Activated naive CD4-positive, alpha-beta T cell treated with anti-CD3 and anti-CD28 coated beads, Interleukin-2, amount 50 U/mL, for 24 hours (primary cell): Measurements from ENCODE around the gene MON1A.
"Not testable (repeated sequence)": the region's sequence is repeated elsewhere in the genome, so short reads cannot be mapped to it uniquely, and the experiment has no call there.

Experiments used
- H3K27ac Mint-ChIP-seq: one replicate; pipeline ENCODE4 v1.8.0; 2021; ENCODE audit warnings: mild to moderate bottlenecking, mixed read lengths
- H3K27me3 Mint-ChIP-seq: one replicate; pipeline ENCODE4 v1.8.0; 2021; ENCODE audit warnings: mixed read lengths
- H3K36me3 Mint-ChIP-seq: one replicate; pipeline ENCODE4 v1.8.0; 2021; ENCODE audit warnings: mixed read lengths
- H3K4me1 Mint-ChIP-seq: one replicate; pipeline ENCODE4 v1.8.0; 2021; ENCODE audit warnings: mixed read lengths
- H3K4me3 Mint-ChIP-seq: one replicate; pipeline ENCODE4 v1.8.0; 2021; ENCODE audit warnings: mild to moderate bottlenecking, mixed read lengths
- H3K9me3 Mint-ChIP-seq: one replicate; pipeline ENCODE4 v1.8.0; 2021; ENCODE audit warnings: mixed read lengths

Gene MON1A

DNA sequence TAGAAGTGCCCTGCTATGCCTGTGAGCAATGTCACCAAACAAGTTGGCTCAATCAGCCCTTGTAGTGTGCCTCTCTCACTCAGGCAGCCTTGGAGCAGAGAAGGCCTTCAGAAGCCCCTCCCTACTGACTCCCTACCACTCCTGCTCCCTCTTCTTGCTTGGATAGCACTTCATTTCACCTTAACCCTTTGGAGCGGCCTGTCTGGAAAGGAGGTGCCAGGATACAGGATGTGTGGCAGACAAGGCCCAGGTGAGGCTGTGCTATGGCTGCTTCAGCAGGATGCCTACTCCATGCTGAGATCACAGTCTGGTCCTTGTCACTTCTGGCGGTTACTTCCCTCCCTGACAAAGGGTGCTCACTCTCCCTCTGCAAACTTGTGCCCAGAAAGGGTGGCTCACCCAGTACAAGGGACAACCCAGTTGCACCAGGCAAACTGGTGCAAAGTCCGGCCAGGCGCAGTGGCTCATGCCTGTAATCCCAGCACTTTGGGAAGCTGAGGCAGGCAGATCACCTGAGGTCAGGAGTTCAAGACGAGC, 1.1 kb downstream of the MON1A start:
- Mint-ChIP-seq H3K27me3 (no peaks in the 10 kb centered on the region), H3K4me1 (peaks cover 29% of the 10 kb centered on the region), H3K9me3 (no peaks in the 10 kb centered on the region), H3K4me3 (peak overlapping the region; percentile 88), H3K36me3 (peaks cover 2% of the 10 kb centered on the region), H3K27ac (peak overlapping the region; percentile 35)

DNA sequence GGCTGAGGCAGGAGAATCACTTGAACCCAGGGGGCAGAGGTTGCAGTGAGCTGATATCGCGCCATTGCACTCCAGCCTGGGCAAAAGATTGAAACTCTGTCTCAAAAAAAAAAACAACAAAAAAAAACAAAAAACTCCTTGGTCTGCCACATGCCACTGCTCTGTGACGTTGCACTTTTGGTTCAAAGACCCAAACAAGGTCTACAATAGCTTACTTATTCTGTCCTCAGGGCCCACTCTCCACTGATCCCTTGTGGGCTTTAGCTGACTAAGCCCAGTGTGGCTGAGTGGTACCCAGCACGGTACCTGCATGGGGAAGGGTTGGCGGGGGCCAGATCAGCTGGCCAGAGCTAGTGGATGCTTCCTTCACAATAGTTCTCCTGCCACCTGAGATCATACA, 1.8 kb downstream of the MON1A start:
- H3K27ac Mint-ChIP-seq: no peak overlapping the region
- no peak overlapping the region for H3K4me3 Mint-ChIP-seq

DNA sequence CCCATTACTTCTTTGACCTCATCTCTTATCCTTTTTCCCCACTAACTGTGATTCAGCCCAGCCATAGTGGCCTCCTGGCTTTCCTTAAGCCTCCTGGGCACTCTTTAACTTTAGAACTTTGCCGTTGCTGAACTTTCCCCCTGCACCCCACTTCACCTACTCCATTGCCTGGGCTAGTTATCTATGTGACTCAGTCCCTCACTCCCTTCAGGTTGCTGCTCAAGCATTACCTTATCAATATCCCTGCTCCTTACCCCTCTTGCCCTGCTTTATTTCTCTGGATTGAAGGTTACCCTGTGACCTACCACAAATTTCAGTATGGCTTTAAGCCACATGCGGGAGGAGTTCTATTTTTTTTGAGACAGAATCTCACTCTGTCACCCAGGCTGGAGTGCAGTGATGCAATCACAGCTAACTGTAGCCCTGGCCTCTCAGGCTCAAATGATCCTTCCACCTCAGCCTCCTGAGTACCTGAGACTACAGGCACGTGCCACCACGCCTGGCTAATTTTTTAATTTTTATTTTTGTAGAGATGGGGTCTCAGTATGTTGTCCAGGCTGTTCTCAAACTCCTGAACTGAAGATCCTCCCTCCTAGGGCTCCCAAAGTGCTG, 3.4 kb downstream of the MON1A start:
- H3K9me3 Mint-ChIP-seq: no peaks in the 10 kb centered on the region
- peaks cover 27% of the 10 kb centered on the region for H3K4me1 Mint-ChIP-seq
- H3K27ac Mint-ChIP-seq: no peak overlapping the region
- H3K36me3 Mint-ChIP-seq: peaks cover 2% of the 10 kb centered on the region
- no peaks in the 10 kb centered on the region for H3K27me3 Mint-ChIP-seq
- H3K4me3 Mint-ChIP-seq: no peak overlapping the region

More for the DNA sequence above, 1.8 kb downstream of the MON1A start:
- Mint-ChIP-seq H3K4me1 (peaks cover 29% of the 10 kb centered on the region), H3K36me3 (peaks cover 2% of the 10 kb centered on the region), H3K27me3 (no peaks in the 10 kb centered on the region), H3K9me3 (no peaks in the 10 kb centered on the region)

DNA sequence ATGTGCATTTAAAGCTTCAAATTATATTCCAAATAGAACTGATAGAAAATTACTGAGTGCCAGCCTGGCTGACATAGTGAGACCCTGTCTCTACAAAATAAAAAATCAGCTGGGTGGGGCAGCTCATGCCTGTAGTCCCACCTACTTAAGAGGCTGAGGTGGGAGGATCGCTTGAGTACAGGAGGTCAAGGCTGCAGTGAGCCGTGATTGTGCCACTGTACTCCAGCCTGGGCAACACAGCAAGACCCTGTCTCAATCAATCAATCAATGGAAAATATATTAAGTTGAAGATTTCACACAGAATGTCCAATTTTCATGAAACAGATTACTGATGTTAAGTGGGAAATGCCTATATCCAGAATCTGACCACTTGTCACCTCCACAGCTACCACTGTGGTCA, 4.1 kb downstream of the MON1A start:
- H3K4me3 Mint-ChIP-seq: no peak overlapping the region
- H3K4me1 Mint-ChIP-seq: peaks cover 23% of the 10 kb centered on the region
- peaks cover 2% of the 10 kb centered on the region for H3K36me3 Mint-ChIP-seq
- no peaks in the 10 kb centered on the region for H3K27me3 Mint-ChIP-seq
- H3K9me3 Mint-ChIP-seq: no peaks in the 10 kb centered on the region
- H3K27ac Mint-ChIP-seq: no peak overlapping the region

DNA sequence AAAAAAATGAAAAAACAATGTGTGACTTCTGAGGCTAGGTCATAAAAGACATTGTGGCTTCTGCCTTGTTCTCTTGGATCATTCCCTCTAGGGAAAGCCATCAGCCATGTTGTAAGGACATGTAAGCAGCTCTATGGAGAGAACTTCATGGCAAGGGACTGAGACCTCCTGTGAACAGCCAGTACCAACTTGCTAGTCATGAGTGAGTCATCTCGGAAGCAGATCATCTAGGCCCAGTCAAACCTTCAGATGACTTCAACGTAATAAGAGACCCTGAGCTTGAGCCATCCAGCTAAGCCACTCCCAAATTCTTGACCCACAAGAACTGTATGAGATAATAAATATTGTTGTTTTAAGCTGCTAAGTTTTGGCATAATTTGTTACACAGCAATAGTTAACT, 4.9 kb downstream of the MON1A start:
- H3K27ac Mint-ChIP-seq: no peak overlapping the region
- H3K9me3 Mint-ChIP-seq: no peaks in the 10 kb centered on the region
- no peak overlapping the region for H3K4me3 Mint-ChIP-seq
- H3K27me3 Mint-ChIP-seq: no peaks in the 10 kb centered on the region
- peaks cover 17% of the 10 kb centered on the region for H3K4me1 Mint-ChIP-seq
- peaks cover 2% of the 10 kb centered on the region for H3K36me3 Mint-ChIP-seq

DNA sequence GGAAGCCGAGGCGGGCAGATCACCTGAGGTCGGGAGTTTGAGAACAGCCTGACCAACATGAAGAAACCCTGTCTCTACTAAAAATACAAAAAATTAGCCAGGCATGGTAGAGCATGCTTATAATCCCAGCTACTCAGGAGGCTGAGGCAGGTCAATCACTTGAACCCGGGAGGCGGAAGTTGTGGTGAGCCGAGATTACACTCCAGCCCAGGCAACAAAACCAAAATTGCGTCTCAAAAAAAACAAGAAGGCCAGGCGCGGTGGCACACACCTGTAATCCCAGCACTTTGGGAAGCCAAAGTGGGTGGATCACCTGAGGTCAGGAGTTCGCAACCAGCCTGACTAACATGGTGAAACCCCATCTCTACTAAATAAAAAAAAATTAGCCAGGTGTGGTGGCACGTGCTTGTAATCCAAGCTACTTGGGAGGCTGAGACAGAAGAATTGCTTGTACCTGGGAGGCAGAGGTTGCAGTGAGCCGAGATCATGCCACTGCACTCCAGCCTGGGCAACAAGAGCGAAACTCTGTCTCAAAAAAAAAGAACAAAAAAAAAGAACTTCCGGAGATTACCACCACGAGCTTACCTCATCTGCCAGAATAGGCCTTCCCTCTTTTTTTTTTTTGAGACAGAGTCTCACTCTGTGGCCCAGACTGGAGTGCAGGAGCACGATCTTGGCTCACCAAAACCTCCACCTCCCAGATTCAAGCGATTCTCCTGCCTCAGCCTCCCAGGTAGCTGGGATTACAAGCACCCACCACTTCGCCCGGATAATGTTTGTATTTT, 11.6 kb downstream of the MON1A start:
- not testable (repeated sequence) for H3K27ac Mint-ChIP-seq, H3K4me1 Mint-ChIP-seq, H3K36me3 Mint-ChIP-seq, H3K4me3 Mint-ChIP-seq, H3K9me3 Mint-ChIP-seq, H3K27me3 Mint-ChIP-seq

DNA sequence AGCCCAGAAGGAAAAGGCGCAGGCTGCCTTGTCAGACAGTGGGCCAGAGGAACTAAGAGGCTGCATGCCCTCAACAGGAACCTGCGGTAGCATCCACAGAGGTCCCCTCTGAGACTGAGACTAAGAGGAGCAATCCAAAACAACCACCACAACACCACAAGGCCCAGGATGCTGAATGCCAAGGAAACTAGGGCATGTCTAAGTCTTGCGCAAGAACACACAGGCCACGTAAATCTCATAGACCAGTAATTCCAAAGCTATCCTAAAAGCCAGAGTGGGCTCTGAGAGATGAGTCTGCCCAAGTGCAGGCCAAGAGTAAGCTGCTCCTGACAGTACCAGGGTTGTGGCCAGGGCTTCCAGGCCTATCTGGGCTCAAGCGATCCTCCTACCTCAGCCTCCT, 12.9 kb downstream of the MON1A start:
- H3K27me3 Mint-ChIP-seq: no peaks in the 10 kb centered on the region
- H3K27ac Mint-ChIP-seq: no peak overlapping the region
- H3K9me3 Mint-ChIP-seq: no peaks in the 10 kb centered on the region
- peaks cover 6% of the 10 kb centered on the region for H3K4me1 Mint-ChIP-seq
- H3K4me3 Mint-ChIP-seq: no peak overlapping the region
- peaks cover 6% of the 10 kb centered on the region for H3K36me3 Mint-ChIP-seq

DNA sequence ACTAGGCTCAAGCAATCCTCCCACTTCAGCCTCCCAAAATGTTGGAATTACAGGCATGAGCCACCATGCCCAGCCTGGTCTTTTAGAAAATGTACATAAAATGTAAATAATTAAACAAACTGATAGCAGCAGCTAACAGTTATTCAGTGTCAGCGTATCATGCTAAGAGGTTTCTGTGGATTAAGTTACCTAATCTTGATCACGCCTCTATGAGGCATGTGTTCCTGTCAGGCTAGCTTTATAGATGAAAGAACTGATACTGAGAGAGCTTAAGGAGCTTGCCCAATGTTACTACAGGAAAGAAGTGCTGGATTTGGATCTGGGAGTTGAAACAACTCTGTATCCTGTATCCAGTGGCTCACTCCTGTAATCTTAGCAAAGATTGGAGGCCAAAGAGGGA, 14.7 kb downstream of the MON1A start:
- Mint-ChIP-seq H3K4me1 (peaks cover 6% of the 10 kb centered on the region), H3K27ac (no peak overlapping the region), H3K27me3 (no peaks in the 10 kb centered on the region), H3K36me3 (peaks cover 12% of the 10 kb centered on the region), H3K9me3 (no peaks in the 10 kb centered on the region), H3K4me3 (no peak overlapping the region)

DNA sequence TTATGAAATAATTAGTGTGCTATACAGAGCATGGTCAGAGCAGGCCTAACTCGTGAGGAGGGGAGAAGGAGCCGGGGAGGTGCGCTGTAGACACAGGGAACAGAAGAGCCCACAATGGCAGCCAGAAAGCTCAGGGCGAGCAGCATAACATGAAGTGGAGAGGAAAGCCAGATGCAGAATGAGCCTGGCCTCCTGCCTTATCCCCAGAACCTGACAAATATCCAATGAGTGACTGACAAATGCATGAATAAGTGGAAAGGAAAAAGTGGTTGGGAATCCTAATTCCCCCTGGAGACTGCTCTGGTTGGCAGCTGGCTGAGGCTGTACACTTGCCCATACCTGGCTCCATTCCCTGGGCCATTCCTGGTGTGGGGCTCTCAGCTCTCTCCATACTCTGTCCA, 16.7 kb downstream of the MON1A start:
- Mint-ChIP-seq H3K27ac (no peak overlapping the region), H3K36me3 (peaks cover 10% of the 10 kb centered on the region), H3K27me3 (no peaks in the 10 kb centered on the region), H3K9me3 (no peaks in the 10 kb centered on the region), H3K4me1 (peaks cover 6% of the 10 kb centered on the region), H3K4me3 (no peak overlapping the region)

DNA sequence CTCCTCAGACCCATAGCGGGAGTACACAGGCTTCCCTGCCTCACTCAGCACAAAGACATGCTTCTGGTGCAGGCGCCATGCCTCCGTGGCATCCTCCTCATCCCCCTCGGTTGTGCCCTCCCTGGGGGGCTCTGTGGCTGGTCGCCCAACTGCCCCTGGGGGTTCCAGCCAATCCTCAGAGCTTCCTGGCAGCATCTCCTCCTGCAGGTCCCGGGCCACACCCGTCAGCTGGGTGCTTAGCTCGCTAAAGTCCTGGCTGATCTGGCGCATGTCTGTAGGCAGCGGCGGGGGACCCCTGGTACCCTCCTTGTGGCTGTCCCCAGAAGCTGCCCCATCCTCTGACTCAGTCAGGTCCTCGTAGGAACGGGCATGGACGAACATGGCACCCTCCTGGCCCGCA, 18.0 kb downstream of the MON1A start:
- Mint-ChIP-seq H3K9me3 (no peaks in the 10 kb centered on the region), H3K4me3 (no peak overlapping the region), H3K4me1 (peaks cover 13% of the 10 kb centered on the region), H3K27me3 (no peaks in the 10 kb centered on the region), H3K36me3 (peaks cover 10% of the 10 kb centered on the region), H3K27ac (no peak overlapping the region)

DNA sequence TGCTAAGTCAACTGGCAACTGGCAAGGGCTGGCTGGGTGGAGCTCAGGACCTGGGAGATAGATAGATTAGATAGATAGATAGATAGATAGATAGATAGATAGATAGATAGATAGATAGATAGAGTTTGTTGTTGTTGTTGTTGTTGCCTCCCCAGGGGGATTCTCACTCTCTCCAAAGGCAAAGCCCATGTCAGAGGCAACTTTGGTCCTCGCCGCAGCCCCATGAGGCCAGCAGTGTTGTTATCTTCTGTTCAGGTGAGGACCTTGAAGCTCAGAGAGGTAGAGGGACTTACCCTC, 18.5 kb downstream of the MON1A start:
- H3K27me3 Mint-ChIP-seq: no peaks in the 10 kb centered on the region
- no peaks in the 10 kb centered on the region for H3K9me3 Mint-ChIP-seq
- no peak overlapping the region for H3K27ac Mint-ChIP-seq
- H3K36me3 Mint-ChIP-seq: peaks cover 9% of the 10 kb centered on the region
- H3K4me1 Mint-ChIP-seq: peaks cover 14% of the 10 kb centered on the region
- no peak overlapping the region for H3K4me3 Mint-ChIP-seq

DNA sequence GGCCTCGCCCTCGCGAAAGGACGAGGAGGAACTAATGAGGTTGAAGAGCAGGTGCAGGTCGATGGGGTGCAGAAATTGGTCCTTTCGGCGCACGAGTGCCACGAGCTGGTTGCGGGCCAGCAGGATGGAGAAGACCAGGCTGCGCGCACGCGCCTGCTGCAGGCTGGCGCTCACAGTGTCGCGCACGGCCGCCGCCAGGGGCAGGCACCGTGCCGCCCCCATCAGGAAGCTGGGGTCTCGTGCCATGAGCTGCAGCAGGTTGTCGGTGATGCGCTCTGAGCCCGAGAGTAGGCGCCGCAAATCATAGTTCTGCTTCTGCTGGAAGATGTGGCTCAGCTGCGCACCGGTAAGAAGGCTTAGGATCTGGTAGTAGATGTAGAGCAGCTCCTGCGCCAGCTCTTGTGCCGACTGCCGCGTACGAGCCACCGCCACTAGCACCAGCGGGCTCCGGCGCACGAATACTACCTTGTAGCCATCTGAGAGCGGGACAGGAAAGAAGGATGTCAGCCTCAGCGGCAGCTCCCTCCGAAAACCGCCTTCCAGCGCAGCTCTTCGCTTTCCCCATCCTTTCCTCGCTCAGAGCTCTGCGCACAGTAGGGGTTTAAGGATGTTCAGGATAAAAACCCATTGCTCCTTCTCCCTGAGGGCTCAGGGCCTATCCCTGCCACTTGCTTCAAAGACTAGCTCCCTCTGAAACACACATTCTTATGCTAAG, 19.0 kb downstream of the MON1A start:
- Mint-ChIP-seq H3K4me3 (no peak overlapping the region), H3K27ac (no peak overlapping the region), H3K36me3 (peaks cover 9% of the 10 kb centered on the region), H3K27me3 (no peaks in the 10 kb centered on the region), H3K4me1 (peaks cover 17% of the 10 kb centered on the region), H3K9me3 (no peaks in the 10 kb centered on the region)

DNA sequence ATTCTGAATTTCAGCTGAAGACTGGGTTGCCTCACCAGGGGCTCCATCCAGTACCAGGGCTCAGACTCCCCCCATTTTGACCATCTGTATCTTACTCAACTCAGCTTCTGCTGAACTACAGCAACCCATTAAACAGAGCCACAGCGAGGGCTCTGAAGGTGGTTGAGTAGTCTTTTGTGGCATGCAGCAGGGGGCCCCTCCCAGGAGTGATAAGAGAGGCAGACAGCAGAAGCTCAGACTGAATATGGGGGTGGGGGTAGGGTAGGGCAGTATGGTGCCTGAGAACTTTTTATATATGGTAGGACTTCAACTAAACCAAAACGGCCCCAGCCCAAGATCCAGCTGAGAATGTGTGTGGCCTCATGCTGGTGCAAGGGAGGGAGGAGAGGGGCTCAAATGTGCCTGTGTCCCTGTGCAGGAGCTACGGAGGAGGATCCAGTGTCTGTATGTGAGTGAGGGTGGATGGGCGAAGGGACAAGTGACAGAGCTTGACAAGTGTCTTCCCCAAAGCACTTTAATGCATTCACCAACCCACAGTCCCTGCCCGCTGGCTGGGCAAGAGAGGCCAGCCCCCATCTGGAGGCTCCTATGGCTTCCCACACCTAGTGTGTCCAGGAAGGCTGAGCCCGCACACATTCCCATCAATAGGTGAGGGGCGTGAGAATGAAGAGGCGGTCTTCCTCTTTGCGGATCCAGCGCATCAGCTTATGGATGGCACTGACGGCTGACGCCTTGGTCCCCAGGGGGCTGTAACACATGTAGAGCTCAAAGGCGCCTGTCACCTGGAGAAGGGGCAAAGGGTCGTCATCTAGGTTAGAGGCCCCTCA, 21.0 kb downstream of the MON1A start:
- Mint-ChIP-seq H3K4me3 (no peak overlapping the region), H3K4me1 (peaks cover 22% of the 10 kb centered on the region), H3K27me3 (no peaks in the 10 kb centered on the region), H3K36me3 (peaks cover 9% of the 10 kb centered on the region), H3K9me3 (no peaks in the 10 kb centered on the region), H3K27ac (no peak overlapping the region)

DNA sequence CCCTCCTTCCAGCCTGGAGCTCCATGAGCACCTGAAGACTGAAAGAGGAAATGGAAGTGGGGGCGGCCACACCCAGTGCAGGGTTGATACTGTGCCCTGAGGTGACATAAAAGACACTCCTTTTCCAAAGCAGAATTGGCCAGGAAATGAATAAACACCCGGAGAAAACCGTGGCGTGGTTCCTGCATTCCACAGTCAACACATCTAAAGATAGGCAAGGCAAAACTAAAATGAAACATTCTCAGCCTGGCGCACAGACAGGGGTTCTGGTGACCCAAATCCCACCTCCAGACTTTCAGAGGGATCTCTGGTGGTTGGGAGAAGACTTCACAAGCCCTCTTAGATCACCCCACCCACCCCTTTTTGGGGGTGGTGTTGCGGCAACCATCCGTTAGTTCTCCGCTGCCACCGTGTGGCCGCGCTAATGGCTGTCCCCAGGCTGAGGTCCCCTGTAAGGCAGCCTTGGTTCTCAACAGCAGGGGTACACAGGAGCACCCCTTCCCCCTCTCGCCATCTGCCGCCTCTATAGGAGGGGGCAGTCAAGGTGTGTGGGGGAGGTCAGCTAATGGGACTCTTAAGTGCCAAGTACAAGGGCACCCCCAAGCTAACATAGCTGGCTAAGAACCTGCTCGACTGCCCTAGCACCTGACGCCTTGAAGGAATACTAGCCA, 23.4 kb downstream of the MON1A start:
- H3K4me1 Mint-ChIP-seq: peaks cover 26% of the 10 kb centered on the region
- peak overlapping the region; percentile 49 for H3K4me3 Mint-ChIP-seq
- no peaks in the 10 kb centered on the region for H3K9me3 Mint-ChIP-seq
- H3K27ac Mint-ChIP-seq: no peak overlapping the region
- H3K27me3 Mint-ChIP-seq: no peaks in the 10 kb centered on the region
- peaks cover 6% of the 10 kb centered on the region for H3K36me3 Mint-ChIP-seq

DNA sequence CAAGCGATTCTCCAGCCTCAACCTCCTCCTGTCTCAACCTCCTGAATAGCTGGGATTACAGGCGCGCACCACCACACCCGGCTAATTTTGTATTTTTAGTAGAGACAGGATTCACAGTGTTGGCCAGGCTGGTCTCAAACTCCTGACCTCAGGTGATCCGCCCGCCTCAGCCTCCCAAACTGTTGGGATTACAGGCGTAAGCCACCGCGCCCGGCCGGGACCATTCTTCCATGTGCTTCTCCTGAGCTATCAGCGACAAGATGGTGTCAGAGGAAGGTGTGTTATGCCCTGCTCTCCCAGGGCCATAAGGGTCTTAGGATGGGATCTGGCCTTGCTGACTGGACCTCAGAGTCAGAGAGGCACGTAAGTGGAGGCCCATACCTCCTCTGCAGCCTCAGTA, 25.2 kb downstream of the MON1A start:
- H3K36me3 Mint-ChIP-seq, H3K27me3 Mint-ChIP-seq, H3K9me3 Mint-ChIP-seq, H3K27ac Mint-ChIP-seq, H3K4me3 Mint-ChIP-seq: not testable (repeated sequence)
- H3K4me1 Mint-ChIP-seq: peaks cover 27% of the 10 kb centered on the region
